ENCODE measurements around the gene NDUFV1.
"Not testable (repeated sequence)": the region's sequence is repeated elsewhere in the genome, so short reads cannot be mapped to it uniquely, and the experiment has no call there.

- TF ChIP-seq, protein P1, sequence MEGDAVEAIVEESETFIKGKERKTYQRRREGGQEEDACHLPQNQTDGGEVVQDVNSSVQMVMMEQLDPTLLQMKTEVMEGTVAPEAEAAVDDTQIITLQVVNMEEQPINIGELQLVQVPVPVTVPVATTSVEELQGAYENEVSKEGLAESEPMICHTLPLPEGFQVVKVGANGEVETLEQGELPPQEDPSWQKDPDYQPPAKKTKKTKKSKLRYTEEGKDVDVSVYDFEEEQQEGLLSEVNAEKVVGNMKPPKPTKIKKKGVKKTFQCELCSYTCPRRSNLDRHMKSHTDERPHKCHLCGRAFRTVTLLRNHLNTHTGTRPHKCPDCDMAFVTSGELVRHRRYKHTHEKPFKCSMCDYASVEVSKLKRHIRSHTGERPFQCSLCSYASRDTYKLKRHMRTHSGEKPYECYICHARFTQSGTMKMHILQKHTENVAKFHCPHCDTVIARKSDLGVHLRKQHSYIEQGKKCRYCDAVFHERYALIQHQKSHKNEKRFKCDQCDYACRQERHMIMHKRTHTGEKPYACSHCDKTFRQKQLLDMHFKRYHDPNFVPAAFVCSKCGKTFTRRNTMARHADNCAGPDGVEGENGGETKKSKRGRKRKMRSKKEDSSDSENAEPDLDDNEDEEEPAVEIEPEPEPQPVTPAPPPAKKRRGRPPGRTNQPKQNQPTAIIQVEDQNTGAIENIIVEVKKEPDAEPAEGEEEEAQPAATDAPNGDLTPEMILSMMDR (IDR thresholded peaks at IDR 0.05) = not testable (repeated sequence)
- not testable (repeated sequence) for TF ChIP-seq POLR2AphosphoS5, POLR2A (IDR thresholded peaks at IDR 0.05)
Measured at GRCh38 chr11:67619683-67620618, 13.2 kb downstream of the NDUFV1 start.

Data from gastroesophageal sphincter (tissue), 3 donors.